DND-41 (cell line): ENCODE data around the gene DNLZ.
A peak's percentile ranks its signal among the peaks of the same experiment; 100 is the strongest.

Experiments
- ATAC-seq: fragments of 200-7000 bp; cut with Tn5 transposase; 3 replicates; pipeline ENCODE4 v1.9.1; 2021; ENCODE audit warnings: low read depth; ENCODE audit not compliant: insufficient read depth
- DNase-seq: peaks from one replicate; pipeline ENCODE4 v3.0.0-alpha.2; 2020
- H2AFZ ChIP-seq: 2 replicates; pipeline ENCODE4 v1.6.0; 2012; ENCODE audit warnings: low read depth, low read length
- H3K27ac ChIP-seq: 2 replicates; pipeline ENCODE4 v1.5.1; 2012; ENCODE audit warnings: low read length, inconsistent platforms
- H3K27me3 ChIP-seq: fragments of 200-600 bp; sonication (generic); 2 replicates; pipeline ENCODE4 v1.6.0; 2012; ENCODE audit warnings: low read length, mild to moderate bottlenecking, inconsistent platforms; ENCODE audit not compliant: insufficient read depth, poor library complexity
- H3K36me3 ChIP-seq: 2 replicates; pipeline ENCODE4 v1.5.1; 2012; ENCODE audit warnings: low read length, inconsistent platforms; ENCODE audit not compliant: insufficient read depth
- H3K4me1 ChIP-seq: 2 replicates; pipeline ENCODE4 v1.5.1; 2012; ENCODE audit warnings: mild to moderate bottlenecking, low read length; ENCODE audit not compliant: insufficient read depth
- H3K4me2 ChIP-seq: 2 replicates; pipeline ENCODE4 v1.6.0; 2012; ENCODE audit warnings: mild to moderate bottlenecking, moderate library complexity, low read length, inconsistent platforms; ENCODE audit not compliant: insufficient read depth
- H3K4me3 ChIP-seq, 2 experiments: fragments of 200-600 bp in 1 of 2; shearing (Covaris generic) in 1 of 2; 2 replicates each; pipeline ENCODE4 v1.5.1; 2012 to 2016; ENCODE audit warnings: inconsistent platforms in 2 of 2, low read length in 2 of 2, mild to moderate bottlenecking in 2 of 2, low read depth in 1 of 2, moderate library complexity in 1 of 2
- H3K79me2 ChIP-seq: 2 replicates; pipeline ENCODE4 v1.6.0; 2012; ENCODE audit warnings: low read length, inconsistent platforms; ENCODE audit not compliant: insufficient read depth
- H3K9ac ChIP-seq: 2 replicates; pipeline ENCODE4 v1.6.0; 2012; ENCODE audit warnings: low read depth, mild to moderate bottlenecking, inconsistent platforms, low read length, moderate library complexity
- H3K9me3 ChIP-seq: 2 replicates; pipeline ENCODE4 v1.5.1; 2012; ENCODE audit warnings: low read length, moderate library complexity, mild to moderate bottlenecking, inconsistent platforms; ENCODE audit not compliant: insufficient read depth, severe bottlenecking
- H4K20me1 ChIP-seq: 2 replicates; pipeline ENCODE4 v1.6.0; 2012; ENCODE audit warnings: low read length; ENCODE audit not compliant: insufficient read depth
- CTCF ChIP-seq: IDR thresholded peaks from 2 replicates; pipeline ENCODE4 v1.5.1; 2012; ENCODE audit warnings: borderline replicate concordance, low read length, moderate library complexity, mild to moderate bottlenecking; ENCODE audit not compliant: poor library complexity, severe bottlenecking; ENCODE audit errors: extremely low read depth
- EZH2 ChIP-seq: IDR thresholded peaks from 3 replicates; pipeline ENCODE4 v1.6.1; 2012; ENCODE audit warnings: borderline replicate concordance, low read depth, mild to moderate bottlenecking, moderate library complexity, low read length, inconsistent platforms; ENCODE audit not compliant: severe bottlenecking

DNLZ gene

GRCh38 chr9:136363106-136363948, at the start of gene DNLZ:
DNLZ (minus strand) TSS chr9:136363744; CDS start chr9:136363714, 30 bp downstream.
- H2AFZ ChIP-seq, result peak within 1 kb of the TSS; percentile 70
- H4K20me1 ChIP-seq, result peaks cover 55% of the 10 kb centered on the region
- H3K27me3 ChIP-seq, result no peaks in the 10 kb centered on the region

GRCh38 chr9:136412962-136413361, 49.4 kb upstream of the DNLZ start:
- Histone ChIP-seq H3K9me3 (no peaks in the 10 kb centered on the region), H3K27ac (no peak overlapping the region), H3K4me3 (no peak overlapping the region), H3K4me1 (peaks cover 38% of the 10 kb centered on the region), H3K36me3 (peaks cover 60% of the 10 kb centered on the region), H3K4me2 (no peak overlapping the region; the same call in 1 of the 2 replicates), H3K9ac (no peak overlapping the region), H4K20me1 (peaks cover 30% of the 10 kb centered on the region), H2AFZ (no peak overlapping the region), H3K27me3 (no peaks in the 10 kb centered on the region), H3K79me2 (peaks cover 55% of the 10 kb centered on the region)
- no peak for DNase-seq
- TF ChIP-seq EZH2 (no peak), CTCF (no peak)
- ATAC-seq, result no peak

More at GRCh38 chr9:136363106-136363948, at the start of gene DNLZ:
- Histone ChIP-seq H3K4me2 (peak within 1 kb of the TSS; percentile 96), H3K9ac (peak within 1 kb of the TSS; percentile 86), H3K36me3 (peaks cover 31% of the 10 kb centered on the region), H3K4me3 (peak within 1 kb of the TSS; percentile 50 to 85; a peak in 3 of 4 replicates), H3K27ac (peak within 1 kb of the TSS; percentile 79), H3K9me3 (no peaks in the 10 kb centered on the region), H3K79me2 (peaks cover 28% of the 10 kb centered on the region), H3K4me1 (peaks cover 22% of the 10 kb centered on the region)
- DNase-seq (peak; percentile 94), ATAC-seq (peak; percentile 84)
- TF ChIP-seq EZH2 (no peak), CTCF (peak; percentile 87)

GRCh38 chr9:136411378-136411777, 47.8 kb upstream of the DNLZ start:
- Histone ChIP-seq H3K27me3 (no peaks in the 10 kb centered on the region), H3K4me1 (peaks cover 38% of the 10 kb centered on the region), H3K9ac (peak overlapping the region; percentile 85), H3K27ac (peak overlapping the region; percentile 70), H2AFZ (no peak overlapping the region), H3K4me3 (peak overlapping the region; percentile 77 to 83), H3K4me2 (peak overlapping the region; percentile 95), H4K20me1 (peaks cover 30% of the 10 kb centered on the region), H3K79me2 (peaks cover 58% of the 10 kb centered on the region), H3K9me3 (no peaks in the 10 kb centered on the region), H3K36me3 (peaks cover 61% of the 10 kb centered on the region)
- TF ChIP-seq EZH2 (no peak), CTCF (no peak)
- ATAC-seq (no peak), DNase-seq (no peak)
